HL-60 (cell line): Measurements from ENCODE around the gene CSK.

Experiments used
- DNase-seq, 2 experiments: peaks; one replicate each; pipeline ENCODE4 v3.0.0-alpha.2; 2010 to 2020; ENCODE audit warnings: low read depth in 1 of 2, low spot score in 1 of 2
- H3K27ac ChIP-seq: fragments of 250-450 bp; sonication (Bioruptor Pico); replicated peaks from 2 replicates; pipeline ENCODE4 v1.5.1; 2020; ENCODE audit warnings: mild to moderate bottlenecking, moderate library complexity
- H3K27me3 ChIP-seq: fragments of 250-450 bp; sonication (Bioruptor Pico); 2 replicates; pipeline ENCODE4 v1.5.1; 2021; ENCODE audit warnings: mild to moderate bottlenecking, moderate library complexity; ENCODE audit not compliant: insufficient read depth, poor library complexity, severe bottlenecking
- H3K4me3 ChIP-seq: replicated peaks from 2 replicates; pipeline ENCODE4 v1.5.1; 2011; ENCODE audit warnings: mild to moderate bottlenecking, control low read depth, low read length; ENCODE audit not compliant: insufficient read depth
- GABPA ChIP-seq: IDR thresholded peaks from 2 replicates; pipeline ENCODE4 v1.6.1; 2012; ENCODE audit warnings: low read depth
- POLR2AphosphoS5 ChIP-seq: IDR thresholded peaks from 2 replicates; pipeline ENCODE4 v1.6.1; 2012; ENCODE audit warnings: low read depth
- SPI1 ChIP-seq: IDR thresholded peaks from 2 replicates; pipeline ENCODE4 v1.6.1; 2012; ENCODE audit warnings: low read depth, mild to moderate bottlenecking, borderline replicate concordance
- TF ChIP-seq, protein P1 (sequence below): IDR thresholded peaks from 2 replicates; pipeline ENCODE4 v1.6.1; 2012; ENCODE audit warnings: low read depth; ENCODE audit not compliant: insufficient replicate concordance
- TF ChIP-seq, protein P2 (sequence below): IDR thresholded peaks from one replicate; pipeline ENCODE4 v1.5.1; 2011; ENCODE audit warnings: low read length, control low read depth, inconsistent platforms; ENCODE audit not compliant: insufficient read depth

Gene CSK

DNA sequence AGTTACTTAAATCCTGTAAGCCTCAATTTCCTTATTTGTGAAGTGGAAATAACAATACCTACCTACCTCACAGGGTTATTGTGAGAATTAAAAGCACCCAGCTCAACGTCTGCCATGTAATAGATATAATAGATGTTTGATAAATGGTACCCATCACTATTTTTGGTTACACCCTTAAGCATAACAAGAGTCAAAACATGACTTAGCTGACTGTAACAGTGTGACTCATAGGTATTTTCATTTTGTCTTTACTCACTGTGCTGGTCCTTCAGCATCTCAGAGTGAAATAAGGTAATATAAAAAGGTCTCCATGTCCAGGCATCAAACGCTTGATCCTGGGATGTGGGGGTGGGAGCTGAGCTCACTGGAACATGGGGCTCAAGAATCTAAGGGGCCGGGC is 47.6 kb downstream of the CSK start:
- DNase-seq = no peak
- H3K4me3 ChIP-seq = no peak overlapping the region
- H3K27ac ChIP-seq = no peak overlapping the region
- TF ChIP-seq SPI1 (no peak), POLR2AphosphoS5 (no peak), GABPA (no peak)
- TF ChIP-seq, protein P1, sequence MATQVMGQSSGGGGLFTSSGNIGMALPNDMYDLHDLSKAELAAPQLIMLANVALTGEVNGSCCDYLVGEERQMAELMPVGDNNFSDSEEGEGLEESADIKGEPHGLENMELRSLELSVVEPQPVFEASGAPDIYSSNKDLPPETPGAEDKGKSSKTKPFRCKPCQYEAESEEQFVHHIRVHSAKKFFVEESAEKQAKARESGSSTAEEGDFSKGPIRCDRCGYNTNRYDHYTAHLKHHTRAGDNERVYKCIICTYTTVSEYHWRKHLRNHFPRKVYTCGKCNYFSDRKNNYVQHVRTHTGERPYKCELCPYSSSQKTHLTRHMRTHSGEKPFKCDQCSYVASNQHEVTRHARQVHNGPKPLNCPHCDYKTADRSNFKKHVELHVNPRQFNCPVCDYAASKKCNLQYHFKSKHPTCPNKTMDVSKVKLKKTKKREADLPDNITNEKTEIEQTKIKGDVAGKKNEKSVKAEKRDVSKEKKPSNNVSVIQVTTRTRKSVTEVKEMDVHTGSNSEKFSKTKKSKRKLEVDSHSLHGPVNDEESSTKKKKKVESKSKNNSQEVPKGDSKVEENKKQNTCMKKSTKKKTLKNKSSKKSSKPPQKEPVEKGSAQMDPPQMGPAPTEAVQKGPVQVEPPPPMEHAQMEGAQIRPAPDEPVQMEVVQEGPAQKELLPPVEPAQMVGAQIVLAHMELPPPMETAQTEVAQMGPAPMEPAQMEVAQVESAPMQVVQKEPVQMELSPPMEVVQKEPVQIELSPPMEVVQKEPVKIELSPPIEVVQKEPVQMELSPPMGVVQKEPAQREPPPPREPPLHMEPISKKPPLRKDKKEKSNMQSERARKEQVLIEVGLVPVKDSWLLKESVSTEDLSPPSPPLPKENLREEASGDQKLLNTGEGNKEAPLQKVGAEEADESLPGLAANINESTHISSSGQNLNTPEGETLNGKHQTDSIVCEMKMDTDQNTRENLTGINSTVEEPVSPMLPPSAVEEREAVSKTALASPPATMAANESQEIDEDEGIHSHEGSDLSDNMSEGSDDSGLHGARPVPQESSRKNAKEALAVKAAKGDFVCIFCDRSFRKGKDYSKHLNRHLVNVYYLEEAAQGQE = no peak
- TF ChIP-seq, protein P2, sequence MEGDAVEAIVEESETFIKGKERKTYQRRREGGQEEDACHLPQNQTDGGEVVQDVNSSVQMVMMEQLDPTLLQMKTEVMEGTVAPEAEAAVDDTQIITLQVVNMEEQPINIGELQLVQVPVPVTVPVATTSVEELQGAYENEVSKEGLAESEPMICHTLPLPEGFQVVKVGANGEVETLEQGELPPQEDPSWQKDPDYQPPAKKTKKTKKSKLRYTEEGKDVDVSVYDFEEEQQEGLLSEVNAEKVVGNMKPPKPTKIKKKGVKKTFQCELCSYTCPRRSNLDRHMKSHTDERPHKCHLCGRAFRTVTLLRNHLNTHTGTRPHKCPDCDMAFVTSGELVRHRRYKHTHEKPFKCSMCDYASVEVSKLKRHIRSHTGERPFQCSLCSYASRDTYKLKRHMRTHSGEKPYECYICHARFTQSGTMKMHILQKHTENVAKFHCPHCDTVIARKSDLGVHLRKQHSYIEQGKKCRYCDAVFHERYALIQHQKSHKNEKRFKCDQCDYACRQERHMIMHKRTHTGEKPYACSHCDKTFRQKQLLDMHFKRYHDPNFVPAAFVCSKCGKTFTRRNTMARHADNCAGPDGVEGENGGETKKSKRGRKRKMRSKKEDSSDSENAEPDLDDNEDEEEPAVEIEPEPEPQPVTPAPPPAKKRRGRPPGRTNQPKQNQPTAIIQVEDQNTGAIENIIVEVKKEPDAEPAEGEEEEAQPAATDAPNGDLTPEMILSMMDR = no peak
- H3K27me3 ChIP-seq = peaks cover 16% of the 10 kb centered on the region

DNA sequence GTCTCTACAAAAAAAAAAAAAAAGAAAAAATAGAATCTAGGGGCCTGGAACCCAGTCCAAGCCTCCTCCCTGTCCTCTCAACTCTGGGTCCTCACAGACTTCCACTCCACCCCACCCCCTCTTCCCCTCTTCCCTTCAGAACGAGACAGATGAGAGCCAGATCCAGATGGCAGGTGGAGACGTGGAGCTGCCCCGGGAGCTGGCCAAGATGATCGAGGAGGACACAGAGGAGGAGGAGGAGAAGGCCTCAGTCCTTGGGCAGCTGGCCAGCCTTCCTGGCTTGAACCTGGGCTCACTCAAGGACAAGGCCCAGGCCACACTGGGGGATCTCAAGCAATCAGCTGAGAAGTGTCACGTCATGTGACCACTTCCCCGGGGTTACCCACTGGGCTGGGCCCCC is 48.1 kb downstream of the CSK start:
- DNase-seq = no peak
- H3K27me3 ChIP-seq = peaks cover 13% of the 10 kb centered on the region
- TF ChIP-seq GABPA (no peak), SPI1 (no peak), POLR2AphosphoS5 (no peak)
- TF ChIP-seq, protein P1 = no peak
- TF ChIP-seq, protein P2 = no peak
- H3K4me3 ChIP-seq = no peak overlapping the region
- H3K27ac ChIP-seq = no peak overlapping the region

DNA sequence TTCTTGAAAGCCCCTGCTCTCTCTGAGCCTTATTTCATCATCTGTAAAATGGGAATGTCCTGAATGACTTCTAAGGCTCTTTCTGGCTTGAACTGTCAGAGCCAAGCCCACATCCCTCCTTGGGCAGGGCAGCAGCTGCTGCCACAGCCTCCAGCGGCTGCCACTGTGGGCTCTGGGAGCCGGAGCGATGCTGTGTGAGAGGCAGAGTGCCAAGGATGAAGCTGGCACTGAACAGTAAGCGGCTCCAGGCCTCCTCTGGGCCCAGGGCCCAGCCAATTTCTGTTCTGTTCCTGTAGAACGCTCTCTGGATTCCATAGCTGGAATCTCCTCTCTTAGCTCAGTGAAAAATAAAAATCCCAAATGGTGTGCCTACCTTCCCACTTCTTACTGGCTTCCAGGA is 49.0 kb downstream of the CSK start:
- H3K27me3 ChIP-seq = peaks cover 10% of the 10 kb centered on the region
- H3K27ac ChIP-seq = no peak overlapping the region
- TF ChIP-seq GABPA (no peak), POLR2AphosphoS5 (no peak), SPI1 (no peak)
- TF ChIP-seq, protein P2 = no peak
- TF ChIP-seq, protein P1 = no peak
- no peak for DNase-seq
- no peak overlapping the region for H3K4me3 ChIP-seq
